SU-DHL-6 (cell line): ENCODE data around the gene REPS1.

ENCODE experiments used
- CTCF ChIP-seq: fragments of 200-600 bp; sonication (generic); IDR thresholded peaks from one replicate; pipeline ENCODE4 v1.5.1; 2017; ENCODE audit warnings: antibody characterized with exemption, mild to moderate bottlenecking, low read length, moderate library complexity; ENCODE audit not compliant: insufficient read depth, poor library complexity, severe bottlenecking
- EZH2phosphoT487 ChIP-seq: fragments of 200-600 bp; sonication (generic), shearing (Covaris generic); conservative IDR thresholded peaks from 2 replicates; pipeline ENCODE4 v1.6.1; 2018; ENCODE audit warnings: mild to moderate bottlenecking, antibody characterized with exemption, low read length, moderate library complexity, mixed read lengths

- TF ChIP-seq EZH2phosphoT487 (no peak), CTCF (no peak)
Measured at GRCh38 chr6:138975815-138976214, 12.2 kb downstream of the REPS1 start.
